HG03025 (cell line): Measurements from ENCODE around the gene YPEL4.
"Not testable (repeated sequence)": the region's sequence is repeated elsewhere in the genome, so short reads cannot be mapped to it uniquely, and the experiment has no call there.

Source experiments
- ATAC-seq: cut with Tn5 transposase; IDR thresholded peaks from one replicate; pipeline ENCODE4 v1.9.1; 2021; ENCODE audit warnings: mild to moderate bottlenecking, moderate library complexity; ENCODE audit not compliant: unreplicated experiment, low FRiP score

Gene YPEL4

GRCh38 chr11:57649826-57650738 is at the start of gene YPEL4:
Gene YPEL4, minus strand, starts transcription at chr11:57649912. Its CDS starts 2,805 bp downstream, at chr11:57647107.
- ATAC-seq: no peak

GRCh38 chr11:57698843-57699365 is 49.2 kb upstream of the YPEL4 start:
- ATAC-seq: no peak

GRCh38 chr11:57690474-57690873 is 40.8 kb upstream of the YPEL4 start:
- ATAC-seq: not testable (repeated sequence)

- ATAC-seq: no peak
Observed at GRCh38 chr11:57681168-57681567, 31.5 kb upstream of the YPEL4 start.

GRCh38 chr11:57680552-57680874 is 30.8 kb upstream of the YPEL4 start:
- ATAC-seq: no peak

GRCh38 chr11:57679396-57679795 is 29.7 kb upstream of the YPEL4 start:
- ATAC-seq: no peak

- no peak for ATAC-seq
Observed at GRCh38 chr11:57675176-57675941, 25.6 kb upstream of the YPEL4 start.

GRCh38 chr11:57674251-57674650 is 24.5 kb upstream of the YPEL4 start:
- ATAC-seq: no peak

GRCh38 chr11:57668434-57668782 is 18.7 kb upstream of the YPEL4 start:
- peak; percentile 9 for ATAC-seq

- ATAC-seq: peak; percentile 80
Observed at GRCh38 chr11:57667736-57668433, 18.2 kb upstream of the YPEL4 start, which contains the start of gene ZDHHC5. Gene ZDHHC5, plus strand, starts transcription at chr11:57668114. Its CDS starts 4,977 bp downstream, at chr11:57673091.

GRCh38 chr11:57667117-57667735 is 17.5 kb upstream of the YPEL4 start:
- peak; percentile 61 for ATAC-seq

GRCh38 chr11:57663975-57664374 is 14.3 kb upstream of the YPEL4 start:
- no peak for ATAC-seq

- ATAC-seq: no peak
Observed at GRCh38 chr11:57662893-57663292, 13.2 kb upstream of the YPEL4 start.

GRCh38 chr11:57659669-57660068 is 10.0 kb upstream of the YPEL4 start:
- no peak for ATAC-seq

GRCh38 chr11:57658023-57658361 is 8.3 kb upstream of the YPEL4 start:
- no peak for ATAC-seq

- ATAC-seq: peak; percentile 99
Observed at GRCh38 chr11:57657194-57658022, 7.7 kb upstream of the YPEL4 start, which contains the start of gene CLP1. Gene CLP1, plus strand, starts transcription at chr11:57657762. Its CDS starts 1,715 bp downstream, at chr11:57659477.

GRCh38 chr11:57656885-57657193 is 7.1 kb upstream of the YPEL4 start:
- ATAC-seq: no peak

GRCh38 chr11:57653163-57653562 is 3.5 kb upstream of the YPEL4 start:
- ATAC-seq: no peak

GRCh38 chr11:57652662-57653061 is 3.0 kb upstream of the YPEL4 start:
- no peak for ATAC-seq

- not testable (repeated sequence) for ATAC-seq
Observed at GRCh38 chr11:57652230-57652629, 2.5 kb upstream of the YPEL4 start.
